NCI-H1417 (cell line): Measurements from ENCODE around the gene HTR5A.

ENCODE experiments used
- DNase-seq, 3 experiments: peaks; one replicate each; lab custom pipeline; 2025; lab: John Stamatoyannopoulos, UW

Gene HTR5A

GRCh38 chr7:155090684-155091083, 20.6 kb downstream of the HTR5A start:
- DNase-seq, result peak in 1 of 3 experiments; percentile 25

- DNase-seq, result peak in 1 of 3 experiments; percentile 57
These were observed 23.5 kb downstream of the HTR5A start for GRCh38 chr7:155093596-155093995.

- no peak for DNase-seq
These were observed 24.6 kb downstream of the HTR5A start for GRCh38 chr7:155094636-155095135.

GRCh38 chr7:155097338-155097737, 27.2 kb downstream of the HTR5A start:
- peak in 1 of 3 experiments; percentile 39 for DNase-seq

- no peak for DNase-seq
These were observed 33.7 kb downstream of the HTR5A start for GRCh38 chr7:155103839-155104238.

GRCh38 chr7:155104913-155105312, 34.8 kb downstream of the HTR5A start:
- DNase-seq, result no peak

- no peak for DNase-seq
These were observed 36.2 kb downstream of the HTR5A start for GRCh38 chr7:155106356-155106755.

GRCh38 chr7:155107126-155107525, 37.0 kb downstream of the HTR5A start:
- no peak for DNase-seq

- DNase-seq, result peak in 1 of 3 experiments; percentile 39
These were observed 38.2 kb downstream of the HTR5A start for GRCh38 chr7:155108144-155108901.

- no peak for DNase-seq
These were observed 39.0 kb downstream of the HTR5A start for GRCh38 chr7:155109121-155109520.

- DNase-seq, result no peak
These were observed 45.2 kb downstream of the HTR5A start for GRCh38 chr7:155115288-155115687.

- no peak for DNase-seq
These were observed 49.8 kb downstream of the HTR5A start for GRCh38 chr7:155119801-155120382.

- DNase-seq, result no peak
These were observed 50.3 kb downstream of the HTR5A start for GRCh38 chr7:155120460-155120859.

- DNase-seq, result peak in 1 of 3 experiments; percentile 93
These were observed 52.7 kb downstream of the HTR5A start for GRCh38 chr7:155122831-155123230.

- DNase-seq, result no peak
These were observed 53.3 kb downstream of the HTR5A start for GRCh38 chr7:155123413-155123812.

GRCh38 chr7:155124706-155125105, 54.6 kb downstream of the HTR5A start:
- no peak for DNase-seq

- DNase-seq, result no peak
These were observed 59.1 kb downstream of the HTR5A start for GRCh38 chr7:155129186-155129585.

GRCh38 chr7:155129789-155130188, 59.7 kb downstream of the HTR5A start:
- no peak for DNase-seq

- DNase-seq, result no peak
These were observed 60.4 kb downstream of the HTR5A start for GRCh38 chr7:155130493-155130892.

GRCh38 chr7:155131090-155131489, 61.0 kb downstream of the HTR5A start:
- DNase-seq, result no peak

GRCh38 chr7:155132431-155132830, 62.3 kb downstream of the HTR5A start:
- DNase-seq, result no peak

- DNase-seq, result no peak
These were observed 66.6 kb downstream of the HTR5A start for GRCh38 chr7:155136619-155137243.
